Measurements from ENCODE around the gene NKIRAS1. TPM values are rescaled to one million over a fixed set of nuclear protein-coding genes. Genes with fewer than 3 reads are reported as not detected.

NKIRAS1 gene
- total RNA-seq, 3 donors from 2014 or later (not counting 1 experiment from before 2014, with no cell fraction given): 2.2 to 3.3 (median 2.8) TPM

DNA sequence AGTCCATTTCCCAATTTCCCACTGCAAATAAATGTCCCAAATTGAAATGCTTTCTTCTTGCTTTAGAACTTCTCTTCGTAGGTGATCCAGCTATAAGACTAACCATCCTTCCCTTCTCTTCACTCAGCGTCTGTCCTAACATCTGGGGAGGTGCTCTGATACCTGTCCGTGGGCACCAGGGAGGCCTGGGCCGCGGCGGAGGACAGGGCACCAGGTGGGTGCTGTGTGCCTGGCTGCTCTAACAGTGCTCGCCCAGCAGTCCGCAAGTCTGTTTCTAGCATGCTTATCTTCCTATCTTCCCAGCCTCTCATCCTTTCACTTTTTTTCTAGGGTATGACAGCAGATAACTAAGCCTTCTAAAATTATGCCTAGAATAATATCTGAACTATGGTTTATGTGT lies 37.3 kb downstream of the NKIRAS1 start:
- no peaks in the 10 kb centered on the region for H3K36me3 ChIP-seq (ENCODE audit: control insufficient read depth, insufficient read depth, low read length)
- H3K27me3 ChIP-seq (ENCODE audit: control insufficient read depth, insufficient read depth, low read length): no peaks in the 10 kb centered on the region
- no peaks in the 10 kb centered on the region for H3K4me1 ChIP-seq (ENCODE audit: control insufficient read depth, insufficient read depth, low read length)
- ATAC-seq: no peak
- Mint-ChIP-seq H3K27me3 (ENCODE audit: low read depth in 2 of 2) (no peaks in the 10 kb centered on the region), H3K27ac (no peak overlapping the region), H3K9me3 (no peaks in the 10 kb centered on the region), H3K4me3 (no peak overlapping the region), H3K36me3 (no peaks in the 10 kb centered on the region), H3K4me1 (peaks cover 43 to 54% of the 10 kb centered on the region in 2 donors)
- TF ChIP-seq CTCF (IDR thresholded peaks at IDR 0.05): no peak
- 93% methylated on average over 8 of the region's 8 CpGs for WGBS (ENCODE audit: insufficient coverage)
- intact Hi-C loops (cut with micrococcal nuclease): no loop called here
- H3K4me3 ChIP-seq (ENCODE audit: low read length): no peak overlapping the region
- no peak overlapping the region for H3K27ac ChIP-seq (ENCODE audit: low read length)
- no peaks in the 10 kb centered on the region for H3K9me3 ChIP-seq (ENCODE audit: control insufficient read depth, insufficient read depth, low read length)
- DNase-seq: no peak

- Mint-ChIP-seq H3K9me3 (no peaks in the 10 kb centered on the region), H3K27ac (no peak overlapping the region), H3K27me3 (ENCODE audit: low read depth in 2 of 2) (no peaks in the 10 kb centered on the region), H3K4me1 (peaks cover 52 to 61% of the 10 kb centered on the region in 2 donors), H3K36me3 (no peaks in the 10 kb centered on the region), H3K4me3 (no peak overlapping the region)
- Histone ChIP-seq H3K27ac (ENCODE audit: low read length) (no peak overlapping the region), H3K4me3 (ENCODE audit: low read length) (no peak overlapping the region), H3K27me3 (ENCODE audit: control insufficient read depth, insufficient read depth, low read length) (no peaks in the 10 kb centered on the region), H3K36me3 (ENCODE audit: control insufficient read depth, insufficient read depth, low read length) (no peaks in the 10 kb centered on the region), H3K4me1 (ENCODE audit: control insufficient read depth, insufficient read depth, low read length) (no peaks in the 10 kb centered on the region), H3K9me3 (ENCODE audit: control insufficient read depth, insufficient read depth, low read length) (no peaks in the 10 kb centered on the region)
- ATAC-seq: no peak
- intact Hi-C loops (cut with micrococcal nuclease): no loop called here
- no peak for TF ChIP-seq CTCF (IDR thresholded peaks at IDR 0.05)
- 86% methylated on average over 5 of the region's 5 CpGs for WGBS (ENCODE audit: insufficient coverage)
- no peak for DNase-seq
These were observed 39.3 kb downstream of the NKIRAS1 start for GRCh38 chr3:23877329-23877980.

DNA sequence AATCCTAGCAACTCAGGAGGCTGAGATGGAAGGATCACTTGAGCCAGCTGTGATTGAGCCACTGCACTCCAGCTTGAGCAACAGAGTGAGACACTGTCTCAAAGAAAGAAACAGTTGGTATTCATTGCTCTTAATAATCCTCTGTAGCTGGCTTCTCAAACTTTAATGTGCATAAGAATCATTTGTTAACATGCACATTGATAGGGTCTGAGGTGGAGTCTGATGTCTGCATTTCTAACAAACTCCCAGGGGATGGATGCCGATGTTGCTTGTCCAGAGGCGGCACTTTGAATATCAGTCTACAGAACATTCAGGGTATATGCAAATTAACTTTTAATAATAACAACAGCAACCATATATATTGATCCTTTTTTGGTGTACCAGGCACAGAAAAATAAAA lies 39.9 kb downstream of the NKIRAS1 start:
- TF ChIP-seq CTCF (IDR thresholded peaks at IDR 0.05): no peak
- DNase-seq: no peak
- 94% methylated on average over 2 of the region's 2 CpGs for WGBS (ENCODE audit: insufficient coverage)
- Mint-ChIP-seq H3K9me3 (no peaks in the 10 kb centered on the region), H3K27ac (no peak overlapping the region), H3K27me3 (ENCODE audit: low read depth in 2 of 2) (no peaks in the 10 kb centered on the region), H3K4me3 (no peak overlapping the region), H3K36me3 (no peaks in the 10 kb centered on the region), H3K4me1 (peaks cover 48 to 57% of the 10 kb centered on the region in 2 donors)
- Histone ChIP-seq H3K9me3 (ENCODE audit: control insufficient read depth, insufficient read depth, low read length) (no peaks in the 10 kb centered on the region), H3K4me1 (ENCODE audit: control insufficient read depth, insufficient read depth, low read length) (no peaks in the 10 kb centered on the region), H3K4me3 (ENCODE audit: low read length) (no peak overlapping the region), H3K36me3 (ENCODE audit: control insufficient read depth, insufficient read depth, low read length) (no peaks in the 10 kb centered on the region), H3K27ac (ENCODE audit: low read length) (no peak overlapping the region), H3K27me3 (ENCODE audit: control insufficient read depth, insufficient read depth, low read length) (no peaks in the 10 kb centered on the region)
- no peak for ATAC-seq
- intact Hi-C loops (cut with micrococcal nuclease): no loop called here
